Measurements from ENCODE around the gene NCDN. TPM values are rescaled to one million over a fixed set of nuclear protein-coding genes. Genes with fewer than 3 reads are reported as not detected.

Gene NCDN
- total and polyA plus RNA-seq, 2 of the 8 experiments (the other 6 are each of a cell fraction or from before 2014, with no cell fraction given), result 26.2 to 35.4 TPM

GRCh38 chr1:35577071-35577998 is 19.7 kb downstream of the NCDN start (continued):
- TF ChIP-seq E2F6 (IDR thresholded peaks at IDR 0.05) (peak; percentile 62), CEBPB (IDR thresholded peaks at IDR 0.05; ENCODE audit: low read depth, low read length) (no peak), SUZ12 (IDR thresholded peaks at IDR 0.05; ENCODE audit: low read length) (peak; percentile 91), ATF3 (IDR thresholded peaks at IDR 0.05; ENCODE audit: insufficient read depth, low read depth, low read length) (no peak), KDM1A (IDR thresholded peaks at IDR 0.05; ENCODE audit: borderline replicate concordance, low read length) (no peak), RNF2 (IDR thresholded peaks at IDR 0.05; ENCODE audit: borderline replicate concordance, low read depth, low read length, missing control alignments, poor library complexity, severe bottlenecking) (no peak), HDAC2 (IDR thresholded peaks at IDR 0.05; ENCODE audit: borderline replicate concordance in 1 of 2, low read depth in 2 of 2, low read length in 2 of 2) (peak in 1 of 2 experiments; percentile 54; a peak in 1 of 4 replicates)

Data from H1 (cell line).